OCI-LY7 (cell line): ENCODE measurements around the gene PABPC1L. TPM values are rescaled to one million over a fixed set of nuclear protein-coding genes. Genes with fewer than 3 reads are reported as not detected.

Experiments used
- BruUV-seq: library from RNA; stranded (reverse); fragments of 400-500 nt; replicated peaks from 2 replicates; lab custom pipeline; 2021; lab: Mats Ljungman, UMichigan
- CTCF ChIA-PET: fragments of 300-600 bp; sonication (Branson Sonifier 250); formaldehyde crosslinking; loops from one replicate; lab custom pipeline; 2022; ENCODE audit warnings: antibody characterized with exemption; ENCODE audit not compliant: unreplicated experiment; lab: Charles Lee
- POLR2A ChIA-PET: fragments of 300-600 bp; sonication (Branson Sonifier 250); formaldehyde crosslinking; loops from one replicate; lab custom pipeline; 2022; ENCODE audit warnings: antibody characterized with exemption; lab: Charles Lee
- DNase-seq: peaks from one replicate; pipeline ENCODE4 v3.0.0-alpha.2; 2015; ENCODE audit warnings: low spot score
- H2AFZ ChIP-seq: fragments of 200-600 bp; sonication (generic), shearing (Covaris generic); 2 replicates; pipeline ENCODE4 v1.6.1; 2014; ENCODE audit warnings: mild to moderate bottlenecking, antibody characterized with exemption, low read length, moderate library complexity
- H3K27ac ChIP-seq: fragments of 200-600 bp; sonication (generic); 2 replicates; pipeline ENCODE4 v1.5.1; 2014; ENCODE audit warnings: mixed run types, low read depth, mild to moderate bottlenecking, moderate library complexity, low read length, inconsistent platforms; ENCODE audit not compliant: poor library complexity, severe bottlenecking
- H3K36me3 ChIP-seq: fragments of 200-600 bp; sonication (generic); 2 replicates; pipeline ENCODE4 v1.6.1; 2014; ENCODE audit warnings: mild to moderate bottlenecking, antibody characterized with exemption, low read length, moderate library complexity, mixed read lengths; ENCODE audit not compliant: insufficient read depth
- H3K4me1 ChIP-seq: fragments of 200-600 bp; sonication (generic); 2 replicates; pipeline ENCODE4 v1.5.1; 2014; ENCODE audit warnings: mild to moderate bottlenecking, low read length; ENCODE audit not compliant: insufficient read depth, poor library complexity, severe bottlenecking
- H3K4me2 ChIP-seq: fragments of 200-600 bp; sonication (generic); 2 replicates; pipeline ENCODE4 v1.6.1; 2014; ENCODE audit warnings: mild to moderate bottlenecking, low read length
- H3K4me3 ChIP-seq: fragments of 200-600 bp; sonication (generic); 2 replicates; pipeline ENCODE4 v1.5.1; 2014; ENCODE audit warnings: mild to moderate bottlenecking, low read depth, low read length; ENCODE audit not compliant: poor library complexity, severe bottlenecking
- H3K79me2 ChIP-seq: fragments of 200-600 bp; sonication (generic); 2 replicates; pipeline ENCODE4 v1.6.1; 2016; ENCODE audit warnings: low read depth, mild to moderate bottlenecking, low read length, moderate library complexity, mixed read lengths; ENCODE audit not compliant: insufficient read depth
- H3K9me2 ChIP-seq: fragments of 200-600 bp; sonication (generic); 2 replicates; pipeline ENCODE4 v1.6.1; 2016; ENCODE audit warnings: mild to moderate bottlenecking, low read length, mixed read lengths; ENCODE audit not compliant: insufficient read depth
- H3K9me3 ChIP-seq: fragments of 200-600 bp; sonication (generic); 2 replicates; pipeline ENCODE4 v1.6.1; 2014; ENCODE audit warnings: mild to moderate bottlenecking, mixed run types, low read length, mixed read lengths
- H4K20me1 ChIP-seq: fragments of 200-600 bp; sonication (generic); 2 replicates; pipeline ENCODE4 v1.6.1; 2014; ENCODE audit warnings: mild to moderate bottlenecking, antibody characterized with exemption, low read length, moderate library complexity, mixed read lengths; ENCODE audit not compliant: insufficient read depth
- CTCF ChIP-seq: fragments of 200-600 bp; sonication (generic); conservative IDR thresholded peaks from 2 replicates; pipeline ENCODE4 v1.5.1; 2014; ENCODE audit warnings: mild to moderate bottlenecking, antibody characterized with exemption, low read length, moderate library complexity, mixed read lengths
- EZH2phosphoT487 ChIP-seq: fragments of 200-600 bp; sonication (generic); IDR thresholded peaks from 2 replicates; pipeline ENCODE4 v1.6.1; 2018; ENCODE audit warnings: low read depth, borderline replicate concordance, mild to moderate bottlenecking, mixed run types, antibody characterized with exemption, low read length, moderate library complexity, mixed read lengths
- intact Hi-C: fragments of 100-400 bp; cut with micrococcal nuclease; formaldehyde crosslinking; loops from one replicate; pipeline ENCODE4 v1.10.0; 2022; ENCODE audit not compliant: unreplicated experiment
- total RNA-seq, 2 experiments: library from RNA; depleted of rRNA in 1 of 2; stranded (reverse); fragments of >200 nt in 1 of 2; shearing (Covaris generic) in 1 of 2; gene quantifications; 2 replicates each; pipeline ENCODE4 v1.2.3, GENCODE V29; 2014 to 2022

The PABPC1L gene
- total RNA-seq, 2 experiments from 2014 or later = 58.7 to 171 TPM

GRCh38 chr20:44901974-44902373 is 7.9 kb upstream of the PABPC1L start:
- Histone ChIP-seq H3K9me2 (no peaks in the 10 kb centered on the region), H3K79me2 (peaks cover 50% of the 10 kb centered on the region), H3K4me3 (no peak overlapping the region), H3K36me3 (peaks cover 100% of the 10 kb centered on the region), H3K27ac (no peak overlapping the region), H3K9me3 (no peaks in the 10 kb centered on the region), H3K4me2 (no peak overlapping the region), H4K20me1 (peaks cover 31% of the 10 kb centered on the region), H2AFZ (no peak overlapping the region), H3K4me1 (peaks cover 17% of the 10 kb centered on the region)
- no peak for DNase-seq
- intact Hi-C loops = no loop called here
- no peak for TF ChIP-seq CTCF
- no peak for TF ChIP-seq EZH2phosphoT487
- ChIA-PET POLR2A (no interaction called here), CTCF (no interaction called here)
- BruUV-seq = no TSS peak

GRCh38 chr20:44904377-44904776 is 5.5 kb upstream of the PABPC1L start:
- Histone ChIP-seq H3K79me2 (peaks cover 26% of the 10 kb centered on the region), H3K27ac (no peak overlapping the region), H2AFZ (no peak overlapping the region), H3K4me2 (no peak overlapping the region), H3K4me1 (peaks cover 17% of the 10 kb centered on the region), H3K4me3 (no peak overlapping the region), H3K36me3 (peaks cover 100% of the 10 kb centered on the region), H4K20me1 (peaks cover 21% of the 10 kb centered on the region), H3K9me3 (no peaks in the 10 kb centered on the region), H3K9me2 (no peaks in the 10 kb centered on the region)
- intact Hi-C loops = no loop called here
- TF ChIP-seq EZH2phosphoT487 (no peak), CTCF (no peak)
- POLR2A ChIA-PET = interaction anchor here (0.5 to 2.1 kb wide), 3 partner anchors 12 to 221 kb away, joined by 3 to 6 read pairs (median 3); no protein-coding TSS in a partner anchor
- CTCF ChIA-PET = no interaction called here
- no peak for DNase-seq
- no TSS peak for BruUV-seq
